HCEC 1CT (cell line): ENCODE results near the gene TM9SF1.

ENCODE experiments used
- DNase-seq: peaks from one replicate; pipeline ENCODE4 v3.0.0-alpha.2; 2017

Gene TM9SF1

GRCh38 chr14:24177041-24177825, 18.0 kb downstream of the TM9SF1 start:
- no peak for DNase-seq

- no peak for DNase-seq
These were observed 18.6 kb downstream of the TM9SF1 start for GRCh38 chr14:24176599-24176998.

- DNase-seq = no peak
These were observed 22.4 kb downstream of the TM9SF1 start for GRCh38 chr14:24172871-24173281.

- DNase-seq = no peak
These were observed 22.9 kb downstream of the TM9SF1 start for GRCh38 chr14:24172261-24172860.

- no peak for DNase-seq
These were observed 23.6 kb downstream of the TM9SF1 start, which contains the start of gene REC8 for GRCh38 chr14:24171422-24172260. TSS of gene REC8 (plus strand) at chr14:24172080. CDS start at chr14:24172553, 473 bp downstream.

- no peak for DNase-seq
These were observed 27.6 kb downstream of the TM9SF1 start for GRCh38 chr14:24167469-24168114.

GRCh38 chr14:24165785-24166184, 29.5 kb downstream of the TM9SF1 start:
- no peak for DNase-seq

GRCh38 chr14:24164518-24164991, 30.7 kb downstream of the TM9SF1 start:
- DNase-seq = no peak

GRCh38 chr14:24162093-24162492, 33.1 kb downstream of the TM9SF1 start:
- DNase-seq = no peak

- DNase-seq = peak; percentile 86
These were observed 34.1 kb downstream of the TM9SF1 start, which contains the start of gene IRF9 for GRCh38 chr14:24160850-24161804. TSS of gene IRF9 (plus strand) at chr14:24161265. CDS start at chr14:24162145, 880 bp downstream.

GRCh38 chr14:24160499-24160849, 34.8 kb downstream of the TM9SF1 start:
- DNase-seq = no peak

- no peak for DNase-seq
These were observed 35.3 kb downstream of the TM9SF1 start for GRCh38 chr14:24159777-24160498.

- DNase-seq = no peak
These were observed 37.9 kb downstream of the TM9SF1 start for GRCh38 chr14:24157331-24157730.

- DNase-seq = no peak
These were observed 38.4 kb downstream of the TM9SF1 start for GRCh38 chr14:24156840-24157239.

- DNase-seq = no peak
These were observed 40.1 kb downstream of the TM9SF1 start for GRCh38 chr14:24155100-24155499.

GRCh38 chr14:24151404-24152080, 43.7 kb downstream of the TM9SF1 start:
- no peak for DNase-seq

- DNase-seq = no peak
These were observed 44.2 kb downstream of the TM9SF1 start for GRCh38 chr14:24150993-24151392.

- DNase-seq = no peak
These were observed 44.7 kb downstream of the TM9SF1 start for GRCh38 chr14:24150567-24150966.

- no peak for DNase-seq
These were observed 45.2 kb downstream of the TM9SF1 start for GRCh38 chr14:24150061-24150460.

- no peak for DNase-seq
These were observed 45.8 kb downstream of the TM9SF1 start for GRCh38 chr14:24149302-24149969.
